GM23338 (cell line): ENCODE results near the gene TSR3. TPM values are rescaled to one million over a fixed set of nuclear protein-coding genes. Genes with fewer than 3 reads are reported as not detected.

ENCODE experiments used
- ATAC-seq: fragments of 200-7000 bp; cut with Tn5 transposase; 3 replicates; pipeline ENCODE4 v1.9.1; 2020
- DNase-seq: peaks from one replicate; pipeline ENCODE4 v3.0.0-alpha.2; 2015; ENCODE audit warnings: low spot score
- H2AFZ ChIP-seq: fragments of 200-600 bp; sonication (generic); 2 replicates; pipeline ENCODE4 v1.8.0; 2016; ENCODE audit warnings: antibody characterized with exemption, mild to moderate bottlenecking, moderate library complexity
- H3F3A ChIP-seq: fragments of 200-600 bp; sonication (generic); replicated peaks from 2 replicates; pipeline ENCODE4 v1.8.0; 2017; ENCODE audit warnings: antibody characterized with exemption, mixed run types, low read depth
- H3K27ac ChIP-seq: fragments of 200-600 bp; sonication (generic); 2 replicates; pipeline ENCODE4 v1.6.1; 2016; ENCODE audit warnings: low read depth
- H3K27me3 ChIP-seq: fragments of 200-600 bp; sonication (generic); 2 replicates; pipeline ENCODE4 v1.8.0; 2016; ENCODE audit warnings: mild to moderate bottlenecking, mixed run types, moderate library complexity; ENCODE audit not compliant: insufficient read depth
- H3K36me3 ChIP-seq: fragments of 200-600 bp; sonication (generic); 2 replicates; pipeline ENCODE4 v1.8.0; 2016; ENCODE audit warnings: mild to moderate bottlenecking; ENCODE audit not compliant: insufficient read depth
- H3K4me1 ChIP-seq: fragments of 200-600 bp; sonication (generic); 2 replicates; pipeline ENCODE4 v1.8.0; 2016; ENCODE audit warnings: mild to moderate bottlenecking, moderate library complexity; ENCODE audit not compliant: insufficient read depth
- H3K4me2 ChIP-seq: fragments of 200-600 bp; sonication (generic); 2 replicates; pipeline ENCODE4 v1.7.1; 2017; ENCODE audit warnings: mixed run types
- H3K4me3 ChIP-seq: fragments of 200-600 bp; sonication (generic); 2 replicates; pipeline ENCODE4 v1.6.1; 2016; ENCODE audit warnings: mixed run types
- H3K79me2 ChIP-seq: fragments of 200-600 bp; sonication (generic); replicated peaks from 2 replicates; pipeline ENCODE4 v1.8.0; 2017; ENCODE audit warnings: mild to moderate bottlenecking; ENCODE audit not compliant: insufficient read depth
- H3K9me2 ChIP-seq: fragments of 200-600 bp; sonication (generic); 2 replicates; pipeline ENCODE4 v1.8.0; 2017; ENCODE audit not compliant: insufficient read depth
- H4K20me1 ChIP-seq: fragments of 200-600 bp; sonication (generic); replicated peaks from 2 replicates; pipeline ENCODE4 v1.8.0; 2017; ENCODE audit warnings: mild to moderate bottlenecking; ENCODE audit not compliant: insufficient read depth
- H3K27ac Mint-ChIP-seq: 2 replicates; pipeline ENCODE4 v1.8.0; 2020; ENCODE audit warnings: inconsistent platforms, mild to moderate bottlenecking, moderate library complexity, mixed read lengths
- H3K27me3 Mint-ChIP-seq: 3 replicates; pipeline ENCODE4 v1.8.0; 2022; ENCODE audit warnings: low read depth, mild to moderate bottlenecking, moderate library complexity, mixed read lengths, inconsistent platforms; ENCODE audit not compliant: insufficient read depth, poor library complexity
- H3K36me3 Mint-ChIP-seq: 3 replicates; pipeline ENCODE4 v1.8.0; 2021; ENCODE audit warnings: low read depth, mild to moderate bottlenecking, inconsistent platforms, moderate library complexity, mixed read lengths
- H3K4me1 Mint-ChIP-seq: 3 replicates; pipeline ENCODE4 v1.8.0; 2020; ENCODE audit warnings: mild to moderate bottlenecking, inconsistent platforms, mixed read lengths
- H3K4me3 Mint-ChIP-seq: 3 replicates; pipeline ENCODE4 v1.8.0; 2021; ENCODE audit warnings: moderate library complexity, mild to moderate bottlenecking, inconsistent platforms, mixed read lengths
- H3K9me3 Mint-ChIP-seq: 3 replicates; pipeline ENCODE4 v1.8.0; 2020; ENCODE audit warnings: moderate library complexity, mild to moderate bottlenecking, inconsistent platforms, mixed read lengths
- CREB1 ChIP-seq: fragments of 250-450 bp; sonication (Bioruptor Pico); IDR thresholded peaks from 2 replicates; pipeline ENCODE4 v1.5.0; 2020; ENCODE audit warnings: low read depth, mild to moderate bottlenecking, moderate library complexity
- CTCF ChIP-seq, 2 experiments: fragments of 200-600 bp in 1 of 2; sonication (generic) in 1 of 2; conservative IDR thresholded peaks; 2 replicates each; pipeline versions ENCODE4 v1.5.1 to v1.6.1; 2016 to 2017; ENCODE audit warnings: antibody characterized with exemption in 2 of 2, low read depth in 2 of 2, mild to moderate bottlenecking in 2 of 2, moderate library complexity in 1 of 2
- ETS1 ChIP-seq: IDR thresholded peaks from 2 replicates; pipeline ENCODE4 v1.6.1; 2016; ENCODE audit warnings: antibody characterized with exemption
- EZH2 ChIP-seq: fragments of 200-600 bp; sonication (generic); IDR thresholded peaks from one replicate; pipeline ENCODE4 v1.8.0; 2017; ENCODE audit warnings: antibody characterized with exemption, mild to moderate bottlenecking, low read depth; ENCODE audit not compliant: unreplicated experiment
- EZH2phosphoT487 ChIP-seq: fragments of 200-600 bp; sonication (generic); IDR thresholded peaks from one replicate; pipeline ENCODE4 v1.8.1; 2018; ENCODE audit warnings: antibody characterized with exemption; ENCODE audit not compliant: unreplicated experiment
- JUNB ChIP-seq: IDR thresholded peaks from one replicate; pipeline ENCODE4 v1.6.1; 2016; ENCODE audit warnings: antibody characterized with exemption; ENCODE audit not compliant: unreplicated experiment
- NANOG ChIP-seq: IDR thresholded peaks from 2 replicates; pipeline ENCODE4 v1.6.1; 2016; ENCODE audit warnings: antibody characterized with exemption, borderline replicate concordance
- POLR2AphosphoS5 ChIP-seq: IDR thresholded peaks from 2 replicates; pipeline ENCODE4 v1.6.1; 2016; ENCODE audit warnings: antibody characterized with exemption, low read depth
- REST ChIP-seq: IDR thresholded peaks from one replicate; pipeline ENCODE4 v1.6.1; 2018; ENCODE audit warnings: antibody characterized with exemption; ENCODE audit not compliant: unreplicated experiment
- STAT1 ChIP-seq: IDR thresholded peaks from one replicate; pipeline ENCODE4 v1.6.1; 2016; ENCODE audit warnings: antibody characterized with exemption; ENCODE audit not compliant: unreplicated experiment
- ZNF114 ChIP-seq: fragments of 250-450 bp; sonication (Bioruptor Pico); IDR thresholded peaks from 2 replicates; pipeline ENCODE4 v1.5.0; 2020; ENCODE audit warnings: mild to moderate bottlenecking, moderate library complexity
- ZNF331 ChIP-seq: fragments of 250-450 bp; sonication (Bioruptor Pico); IDR thresholded peaks from 2 replicates; pipeline ENCODE4 v1.5.0; 2020; ENCODE audit warnings: low read depth, mild to moderate bottlenecking, moderate library complexity
- ZNF462 ChIP-seq: fragments of 250-450 bp; sonication (Bioruptor Pico); IDR thresholded peaks from 2 replicates; pipeline ENCODE4 v1.5.0; 2020; ENCODE audit warnings: mild to moderate bottlenecking, moderate library complexity
- polyA plus RNA-seq: library from polyadenylated mRNA; unstranded; fragments of >200 nt; fragmentation: Nextera tagmentation; extraction: Ambion mirVana; gene quantifications from 2 replicates; pipeline ENCODE4 v1.2.1, GENCODE V29; 2016
- total RNA-seq: library from RNA; depleted of rRNA; stranded (reverse); fragments of >200 nt; shearing (Covaris generic); gene quantifications from 2 replicates; pipeline ENCODE4 v1.2.3, GENCODE V29; 2014

TSR3 gene
- total and polyA plus RNA-seq, 2 experiments from 2014 or later, result 58.5 to 97.3 TPM

- H3K4me1 ChIP-seq, result peaks cover 7% of the 10 kb centered on the region; the same call in 1 of the 2 replicates
- Mint-ChIP-seq H3K4me1 (peaks cover 4% of the 10 kb centered on the region; the same call in 2 of the 3 replicates), H3K4me3 (no peak overlapping the region), H3K36me3 (peaks cover 63% of the 10 kb centered on the region), H3K27ac (no peak overlapping the region), H3K9me3 (no peaks in the 10 kb centered on the region; the same call in 2 of the 3 replicates), H3K27me3 (peaks cover 26% of the 10 kb centered on the region)
- peaks cover 49% of the 10 kb centered on the region for H4K20me1 ChIP-seq
- peaks cover 87% of the 10 kb centered on the region for H3K79me2 ChIP-seq
- TF ChIP-seq ZNF462 (CRISPR knock-in tag) (no peak), ZNF114 (no peak), STAT1 (no peak), CTCF (conservative IDR thresholded peaks at IDR 0.05; ENCODE audit: low read depth in 2 of 2) (no peak), EZH2phosphoT487 (no peak), CREB1 (no peak), EZH2 (no peak), ETS1 (no peak), JUNB (no peak), ZNF331 (CRISPR knock-in tag) (no peak), NANOG (no peak), POLR2AphosphoS5 (no peak), REST (no peak)
- ATAC-seq (no peak), DNase-seq (no peak)
- no peak overlapping the region for H3K4me2 ChIP-seq
- peaks cover 30% of the 10 kb centered on the region for H3K36me3 ChIP-seq
- no peak overlapping the region for H3K27ac ChIP-seq
- H3K4me3 ChIP-seq, result no peak overlapping the region
- H2AFZ ChIP-seq, result no peak overlapping the region
- no peaks in the 10 kb centered on the region for H3K27me3 ChIP-seq
- H3K9me2 ChIP-seq, result no peaks in the 10 kb centered on the region
- no peaks in the 10 kb centered on the region for H3F3A ChIP-seq
Measured at GRCh38 chr16:1313721-1314369, 37.8 kb downstream of the TSR3 start.
